Medulla oblongata (tissue), 1 donor: Measurements from ENCODE around the gene CORO7.

Source experiments
- DNase-seq: peaks from one replicate; pipeline ENCODE4 v3.0.0-alpha.2; 2015; ENCODE audit errors: extremely low spot score

CORO7 gene

DNA sequence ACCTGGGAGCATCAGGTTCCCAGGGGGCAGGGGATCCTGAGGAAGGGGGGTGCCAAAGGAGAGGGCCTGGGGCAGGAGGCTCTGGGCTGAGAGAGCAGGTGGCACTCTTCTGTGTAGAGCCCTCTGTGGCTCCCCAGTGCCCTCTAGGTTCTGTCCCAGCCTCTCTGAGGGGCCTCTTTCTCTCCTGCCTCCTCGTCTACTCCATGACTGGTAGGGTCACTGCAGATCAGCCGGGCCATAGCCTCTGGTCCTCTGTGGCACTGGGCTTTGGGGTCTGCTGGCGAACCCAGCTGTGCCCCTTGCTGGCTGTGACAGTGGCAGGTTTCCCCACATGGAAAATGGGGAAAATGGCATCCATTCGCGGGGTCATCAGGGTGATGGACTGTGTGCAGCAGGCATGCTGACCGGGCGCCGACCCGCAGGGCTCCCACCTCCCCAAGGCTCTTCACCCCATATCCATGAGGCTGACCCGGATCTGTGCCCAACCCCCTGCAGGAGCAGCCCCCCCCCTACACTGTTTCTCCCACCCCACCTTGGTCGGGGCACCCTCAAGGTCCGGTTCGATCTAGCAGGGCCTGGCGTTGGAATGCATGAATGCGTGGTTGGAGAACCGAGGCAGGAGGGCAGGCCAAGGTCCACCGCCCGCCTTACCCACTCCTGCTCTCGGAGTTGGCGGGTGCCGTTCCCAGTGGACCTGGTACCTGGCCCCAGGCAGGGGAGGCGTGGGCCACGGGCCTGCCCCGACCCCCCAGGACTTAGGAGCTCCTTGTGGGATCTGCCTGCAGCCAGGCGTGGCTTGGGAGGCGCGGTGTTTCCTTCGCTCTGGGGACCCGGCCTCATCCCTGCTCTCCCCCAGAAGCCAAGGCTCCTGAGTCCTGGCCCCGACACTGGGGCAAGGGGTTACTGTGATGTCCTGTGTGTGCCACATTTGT, 94.0 kb downstream of the CORO7 start:
- DNase-seq = no peak

DNA sequence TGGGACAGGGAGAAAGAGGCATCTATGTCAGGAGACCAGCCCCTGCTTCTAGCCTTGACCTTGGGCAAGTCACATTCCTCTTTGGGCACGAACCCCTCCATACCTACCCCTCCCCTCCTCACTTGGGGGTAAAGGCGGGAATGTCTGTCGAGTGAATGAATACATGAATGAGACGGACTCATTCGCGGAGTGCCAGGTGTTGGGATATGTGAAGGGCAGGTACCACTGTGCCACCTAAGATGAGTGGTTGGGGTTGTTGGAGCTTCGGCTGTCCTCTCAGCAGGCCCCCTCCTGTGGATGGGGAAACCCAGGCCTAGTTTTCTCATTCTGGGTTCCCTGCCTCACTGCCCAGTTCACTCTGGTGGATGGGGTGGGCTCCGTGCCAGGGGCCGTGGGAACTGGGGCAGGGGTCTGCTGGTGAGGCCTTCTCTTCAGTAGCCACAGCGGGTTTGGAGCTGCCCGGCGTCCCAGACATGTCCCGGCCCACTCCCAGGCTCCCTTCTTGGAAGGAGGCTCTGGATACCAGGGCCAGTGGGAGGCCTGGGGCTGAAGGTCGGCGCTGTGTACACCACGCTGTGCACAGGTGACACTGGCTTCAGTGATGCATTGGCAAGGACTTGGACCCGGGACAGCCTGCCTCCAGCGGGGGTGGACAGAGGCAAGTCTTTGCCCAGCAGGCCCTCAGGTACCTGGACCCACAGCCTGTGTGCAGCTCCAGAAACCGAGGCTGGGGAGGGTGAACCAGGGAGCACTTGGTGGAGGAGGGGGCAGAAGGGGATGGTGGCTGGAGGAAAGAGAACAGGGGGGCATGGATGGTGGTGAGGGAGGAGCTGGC, 94.9 kb downstream of the CORO7 start:
- no peak for DNase-seq

DNA sequence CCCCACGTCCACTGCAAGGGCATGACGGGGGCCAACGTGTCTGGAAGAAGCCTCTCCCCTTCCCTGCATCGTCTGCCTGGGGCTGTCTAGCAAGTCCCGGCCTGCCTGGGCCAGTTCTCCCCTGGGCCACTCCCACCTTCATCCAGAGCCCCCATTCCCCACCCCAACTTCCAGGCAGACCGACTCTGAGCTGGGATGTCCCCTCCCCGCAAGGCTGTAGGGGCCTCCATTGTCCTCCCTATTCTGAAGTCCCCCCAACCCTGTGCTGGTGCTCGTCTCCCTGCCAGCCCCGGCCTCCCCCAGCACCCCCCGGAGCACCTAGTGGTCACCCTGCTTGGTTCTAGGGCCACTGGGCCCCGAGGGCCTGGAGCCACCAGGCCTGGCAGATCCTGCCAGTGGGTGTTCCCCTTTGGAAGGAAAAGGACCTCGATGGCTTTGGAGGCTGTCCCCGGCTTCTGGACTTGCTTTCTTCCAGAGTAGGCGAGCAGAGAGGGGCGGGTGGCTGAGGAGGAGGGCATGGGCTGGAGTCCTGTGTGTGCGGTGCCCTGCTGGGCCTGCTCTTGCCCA, 95.7 kb downstream of the CORO7 start:
- DNase-seq = no peak

DNA sequence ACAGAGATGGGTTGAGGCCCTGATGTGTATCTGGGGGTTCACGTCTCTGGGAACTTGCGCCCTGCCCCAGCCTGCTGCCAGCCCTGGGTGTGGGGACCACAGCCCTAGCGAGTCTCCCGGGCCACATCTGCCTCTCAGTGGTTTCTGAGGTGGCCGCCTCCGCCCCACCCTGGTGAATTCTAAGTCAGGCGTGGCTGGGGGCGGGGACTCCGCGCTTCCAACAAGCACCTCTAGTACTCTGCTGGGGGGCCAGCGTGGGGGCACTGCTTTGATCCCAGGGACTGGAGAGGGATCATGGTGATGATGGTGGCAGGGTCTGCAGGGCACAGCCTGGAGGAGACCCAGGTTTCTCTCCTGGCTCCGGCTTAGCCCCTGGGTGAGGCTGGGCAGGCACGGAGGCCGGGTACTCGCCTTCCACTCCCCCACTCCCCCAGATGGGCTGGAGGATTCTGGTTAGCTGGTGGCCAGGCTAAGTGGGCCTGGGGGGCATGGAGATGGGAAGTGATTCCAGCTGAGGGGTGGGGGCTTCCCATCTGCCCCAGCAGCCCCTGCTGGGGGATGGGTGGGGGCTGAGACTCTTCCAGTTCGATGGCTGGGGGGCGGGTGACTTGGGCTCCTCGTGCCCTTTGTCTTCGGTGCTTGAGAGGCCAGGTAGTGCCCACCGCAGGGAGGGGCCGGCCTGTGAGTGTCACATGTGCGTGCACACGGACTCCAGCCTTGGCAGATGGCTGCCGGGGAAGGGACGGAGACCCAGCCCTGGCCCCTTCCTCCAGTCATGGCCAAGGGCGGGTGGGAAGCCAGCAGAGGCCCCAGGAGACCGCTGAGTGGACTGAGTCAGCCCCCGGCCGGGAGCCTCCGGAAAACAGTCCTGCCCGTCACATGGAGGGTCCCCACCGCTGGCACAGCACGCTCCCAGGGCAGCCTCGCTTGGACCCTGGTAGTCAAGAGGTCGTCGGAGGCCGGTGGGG, 96.7 kb downstream of the CORO7 start:
- no peak for DNase-seq

DNA sequence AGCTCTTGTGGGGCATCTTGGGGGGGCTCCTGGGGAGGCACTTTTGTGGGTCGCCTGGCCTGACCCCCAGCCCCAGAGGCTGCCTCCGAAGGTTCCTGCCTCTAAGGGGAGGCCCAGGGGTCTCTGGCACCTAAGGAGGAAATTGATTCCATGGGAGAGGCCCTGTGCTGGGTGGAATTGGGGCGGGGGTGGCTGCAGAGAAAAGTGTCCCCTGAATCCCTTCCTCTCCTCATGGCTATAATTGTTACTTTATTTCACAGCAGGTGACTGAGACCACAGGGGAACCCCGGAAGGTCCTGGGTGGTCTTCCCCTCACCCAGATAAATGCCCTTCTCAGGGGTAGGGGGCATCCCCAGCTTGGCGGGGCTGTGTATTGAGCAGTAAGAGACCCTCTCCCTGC, 97.4 kb downstream of the CORO7 start:
- DNase-seq = no peak

DNA sequence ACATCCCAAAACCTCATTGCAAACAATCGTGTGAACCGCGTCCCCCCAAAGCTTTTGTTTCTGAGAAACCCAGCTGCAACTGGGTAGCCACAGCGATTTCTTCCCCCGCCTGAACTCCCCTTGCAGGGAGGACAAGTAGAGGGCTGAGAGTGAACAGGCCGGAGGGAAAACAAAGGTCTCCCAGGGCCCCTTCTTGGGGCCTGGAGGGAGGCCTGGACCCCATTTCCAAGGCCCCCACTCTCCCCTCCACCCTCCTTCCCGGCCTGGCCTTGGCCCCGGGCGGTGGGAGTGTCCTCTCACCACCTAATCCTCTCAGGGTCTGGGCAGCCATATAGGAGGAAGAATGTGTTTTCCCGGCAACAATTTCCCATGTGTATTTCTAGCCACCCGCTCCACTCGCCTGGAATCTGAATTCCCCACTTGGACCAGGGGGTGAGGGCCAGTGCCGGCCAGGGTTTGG, 97.9 kb downstream of the CORO7 start:
- no peak for DNase-seq

DNA sequence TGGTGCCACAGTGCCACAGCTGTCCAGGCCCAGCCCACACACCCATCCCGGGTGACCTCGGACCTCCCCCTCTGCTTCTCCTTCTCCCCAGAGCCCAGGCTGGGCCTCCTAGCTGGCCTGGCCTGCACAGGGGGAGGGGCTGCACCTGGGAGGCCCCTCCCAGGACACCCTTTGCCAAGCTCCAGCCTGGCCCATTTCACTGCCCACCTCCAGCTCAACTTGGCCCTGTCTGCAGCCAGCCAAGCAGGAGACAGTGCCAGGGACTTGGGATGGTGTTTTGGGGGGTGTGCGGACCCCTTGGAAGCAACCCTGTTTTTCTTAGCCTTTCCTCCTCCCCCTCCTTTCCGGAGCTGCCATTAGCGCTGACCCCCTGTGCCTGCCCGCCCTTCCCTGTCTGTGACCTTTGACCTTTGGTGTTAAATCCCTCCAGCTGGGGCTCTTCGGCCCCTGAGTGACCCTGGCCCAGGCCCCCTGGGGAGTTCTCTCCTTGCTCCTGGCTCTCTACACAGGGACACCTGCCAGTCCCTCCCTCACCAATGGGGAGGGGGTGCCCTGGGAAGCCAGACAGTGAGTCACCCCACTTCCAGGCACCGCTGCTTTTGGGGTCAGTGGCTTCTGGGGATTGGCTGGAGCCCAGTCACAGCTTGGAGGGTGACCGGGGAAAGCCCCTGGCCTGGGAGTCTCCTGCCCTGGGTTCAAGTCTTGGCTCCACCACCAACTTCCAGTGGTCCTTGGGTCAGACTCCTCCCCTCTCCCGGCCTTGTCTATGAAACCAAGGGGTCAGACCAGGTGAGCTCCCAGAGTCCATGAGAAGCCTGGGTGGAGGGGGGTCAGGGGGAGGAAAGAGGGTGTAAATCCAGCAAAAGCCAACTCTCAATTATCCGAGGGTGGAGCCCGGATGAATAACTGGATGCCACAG, 98.6 kb downstream of the CORO7 start:
- DNase-seq = no peak

DNA sequence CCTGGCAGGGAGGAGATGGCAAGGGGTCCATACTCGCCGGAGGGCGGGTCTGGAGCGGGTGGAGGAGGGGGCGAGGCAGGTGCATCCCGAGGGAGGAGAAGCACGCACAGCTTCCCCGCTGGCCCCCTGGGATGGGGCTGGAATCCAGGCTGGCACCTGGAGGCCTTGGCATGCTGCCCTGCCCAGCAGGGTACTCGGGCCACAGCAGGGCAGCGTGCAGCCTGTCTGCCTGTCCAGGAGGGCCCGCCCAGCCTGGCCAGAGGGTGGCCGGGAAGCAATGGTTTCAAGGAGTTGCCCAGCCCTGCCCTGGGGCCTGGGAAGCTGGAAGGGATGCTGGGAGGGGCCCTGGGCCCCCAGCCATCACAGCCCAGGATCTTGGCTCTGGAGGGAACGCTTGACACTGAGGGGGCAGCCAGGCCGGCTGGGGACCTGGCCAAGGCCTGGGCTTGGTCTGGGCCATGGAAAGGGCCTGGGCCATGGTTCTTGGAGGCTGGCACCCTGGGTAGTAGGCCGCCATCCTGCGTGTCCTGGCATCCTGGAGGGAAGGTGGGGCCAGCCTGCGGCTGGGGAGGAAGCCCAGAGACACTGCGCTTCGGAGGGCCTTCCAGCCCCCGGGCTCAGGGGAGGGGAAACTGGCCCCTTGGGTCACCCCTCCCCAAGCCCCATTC, 99.4 kb downstream of the CORO7 start:
- DNase-seq = peak; percentile 83

DNA sequence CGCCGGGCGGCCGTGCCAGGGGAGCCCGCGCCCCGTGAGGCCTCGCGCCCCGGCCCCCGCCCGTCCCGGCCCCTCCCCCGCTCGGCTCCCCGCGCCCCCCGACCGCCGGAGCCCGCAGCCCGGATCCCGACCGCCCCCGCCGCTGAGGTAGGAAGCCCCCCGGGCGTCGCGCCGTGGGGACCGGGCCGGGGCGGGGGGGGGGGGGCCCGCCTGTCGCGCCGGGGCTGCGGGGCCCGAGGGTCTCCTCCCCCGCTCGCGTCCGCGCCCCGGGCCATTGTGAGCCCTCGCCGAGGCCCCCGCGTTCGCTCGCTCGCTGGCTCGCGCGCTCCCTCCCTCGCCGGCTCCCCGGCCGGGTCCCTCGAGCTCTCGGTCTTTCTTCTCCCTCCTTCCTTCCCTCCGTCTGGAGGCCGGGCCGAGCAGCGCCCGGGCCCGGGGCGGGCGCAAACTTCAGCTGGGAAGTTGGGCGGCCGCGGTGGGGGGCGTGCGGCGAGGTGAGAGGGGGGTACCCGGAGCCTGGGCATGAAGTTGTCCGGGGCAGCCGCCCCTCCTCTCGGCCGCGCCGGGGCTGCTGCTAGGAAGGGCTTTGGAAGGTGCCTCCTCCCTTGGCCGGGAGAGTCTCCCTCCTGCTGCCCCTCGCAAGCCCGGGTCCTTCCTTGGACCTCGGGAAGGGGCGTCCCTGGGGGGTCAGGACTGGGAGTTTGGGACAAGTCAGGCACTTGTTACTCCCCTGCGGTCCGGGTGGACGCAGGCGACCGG, 100.1 kb downstream of the CORO7 start:
- no peak for DNase-seq

DNA sequence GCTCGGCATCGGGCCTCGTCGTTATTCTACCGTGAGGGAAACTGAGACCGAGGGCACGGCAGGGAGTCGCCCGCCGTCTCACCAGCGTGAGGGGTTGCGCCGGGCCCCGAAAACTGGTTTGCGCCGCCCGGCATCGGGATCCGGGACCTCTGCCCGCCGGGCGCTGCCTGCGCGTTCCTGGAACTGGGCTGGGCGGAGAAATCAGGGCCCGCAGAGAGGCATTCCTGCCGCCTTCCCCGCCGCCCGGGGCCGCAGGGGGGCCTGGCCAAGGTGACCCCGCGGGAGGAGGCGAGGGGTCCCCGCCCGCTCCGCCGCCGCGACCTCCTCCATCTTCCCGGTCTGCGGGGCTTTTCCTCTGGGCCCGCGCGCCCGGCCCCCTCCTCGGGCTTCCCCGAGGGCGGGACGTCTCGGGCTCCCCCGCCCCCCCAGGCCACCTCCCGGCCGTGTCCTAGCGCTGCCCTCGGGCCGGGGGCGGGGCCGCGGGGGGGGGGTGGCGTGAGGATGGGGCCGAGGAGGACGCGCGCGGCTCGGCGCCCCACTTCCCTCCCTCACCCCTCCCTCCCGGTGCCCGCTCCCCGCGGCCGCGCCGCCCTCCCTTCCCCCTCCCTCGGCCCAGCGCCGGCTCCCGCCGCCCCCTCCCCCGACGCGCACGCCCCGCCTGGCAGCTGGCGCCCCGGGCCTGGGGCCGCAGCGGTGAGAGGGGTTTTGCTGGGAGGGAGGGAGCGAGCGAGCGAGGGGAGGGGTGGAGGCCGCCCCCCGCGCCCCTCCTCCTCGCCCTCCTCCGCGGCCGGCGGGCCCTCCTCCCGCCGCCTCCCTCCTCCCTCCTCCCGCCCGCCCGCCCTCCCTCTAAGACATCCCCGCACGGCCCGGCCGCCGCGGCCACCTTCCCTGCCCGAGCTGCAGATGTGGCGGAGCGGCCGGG, 100.9 kb downstream of the CORO7 start, which contains the start of gene GLIS2:
GLIS2 (plus strand) TSS at position 882 of the 922 bp plus-strand sequence. CDS start 16,214 bp downstream, outside the sequence.
- no peak for DNase-seq

DNA sequence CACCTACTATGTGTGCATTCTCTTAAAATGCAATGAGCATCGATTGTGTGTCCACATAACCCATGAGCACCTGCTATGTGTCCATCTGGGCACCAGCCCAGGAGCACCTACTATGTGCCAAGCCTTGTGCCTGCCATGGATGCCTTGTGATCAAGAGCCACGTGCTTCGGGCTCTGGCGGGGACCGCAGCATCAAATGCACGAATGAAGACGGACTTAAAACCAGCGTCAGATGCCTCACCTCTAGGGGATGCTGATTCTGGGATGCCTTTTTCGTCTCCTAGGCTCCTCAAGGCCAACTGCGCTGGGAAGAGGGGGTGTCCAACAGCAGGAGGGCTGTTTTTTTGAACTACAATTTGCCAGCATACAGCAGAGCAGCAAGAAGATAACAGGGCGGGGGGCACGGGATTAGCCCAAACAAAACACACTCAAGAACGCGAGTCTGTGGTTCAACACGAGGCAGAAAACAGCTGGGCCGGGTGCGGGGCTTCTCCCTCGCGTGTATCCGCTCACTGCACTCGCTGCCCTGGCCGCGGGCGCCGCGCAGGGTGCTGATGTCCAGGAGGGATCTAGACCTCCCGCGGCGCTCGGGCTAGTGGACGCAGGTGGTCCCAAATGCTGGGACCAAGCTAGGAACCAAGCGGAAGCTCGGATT, 101.7 kb downstream of the CORO7 start:
- no peak for DNase-seq

DNA sequence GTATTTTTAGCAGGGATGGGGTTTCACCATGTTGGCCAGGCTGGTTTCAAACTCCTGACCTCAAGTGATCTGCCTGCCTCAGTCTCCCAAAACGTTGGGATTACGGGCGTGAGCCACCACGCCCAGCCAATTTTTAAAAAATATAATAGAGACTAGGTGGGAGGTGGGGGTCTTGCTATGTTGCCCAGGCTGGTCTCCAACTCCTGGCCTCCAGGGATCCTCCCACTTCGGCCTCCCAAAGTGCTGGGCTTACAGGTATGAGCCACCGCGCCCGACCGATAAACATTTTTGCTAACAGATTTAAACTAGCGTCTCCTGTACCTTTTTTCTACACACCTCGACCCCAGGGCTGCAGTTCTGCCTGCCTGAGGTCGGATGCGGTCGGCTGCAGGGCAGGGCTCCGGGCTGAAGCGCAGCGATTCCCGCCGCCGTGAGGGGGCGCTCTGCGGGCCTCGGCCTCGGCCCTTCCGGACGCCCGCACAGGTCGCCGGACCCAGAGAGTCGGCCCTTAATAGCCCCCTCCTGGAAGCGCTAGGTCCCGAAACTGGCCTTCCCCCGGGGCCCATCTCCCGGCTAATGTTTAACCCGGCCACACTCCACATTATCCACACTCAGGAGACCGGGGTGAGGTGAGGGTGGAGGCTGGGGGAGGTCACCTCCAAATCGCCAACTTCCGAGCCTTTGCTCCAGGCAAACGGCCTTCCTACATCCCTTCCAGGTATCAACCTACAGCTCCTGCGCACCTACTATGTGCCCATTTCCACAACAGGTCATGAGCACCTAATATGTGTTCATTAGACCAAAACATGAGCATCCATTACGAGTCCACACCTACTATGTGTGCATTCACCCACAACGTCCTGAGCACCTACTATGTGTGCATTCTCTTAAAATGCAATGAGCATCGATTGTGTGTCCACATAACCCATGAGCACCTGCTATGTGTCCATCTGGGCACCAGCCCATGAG, 102.5 kb downstream of the CORO7 start:
- no peak for DNase-seq

DNA sequence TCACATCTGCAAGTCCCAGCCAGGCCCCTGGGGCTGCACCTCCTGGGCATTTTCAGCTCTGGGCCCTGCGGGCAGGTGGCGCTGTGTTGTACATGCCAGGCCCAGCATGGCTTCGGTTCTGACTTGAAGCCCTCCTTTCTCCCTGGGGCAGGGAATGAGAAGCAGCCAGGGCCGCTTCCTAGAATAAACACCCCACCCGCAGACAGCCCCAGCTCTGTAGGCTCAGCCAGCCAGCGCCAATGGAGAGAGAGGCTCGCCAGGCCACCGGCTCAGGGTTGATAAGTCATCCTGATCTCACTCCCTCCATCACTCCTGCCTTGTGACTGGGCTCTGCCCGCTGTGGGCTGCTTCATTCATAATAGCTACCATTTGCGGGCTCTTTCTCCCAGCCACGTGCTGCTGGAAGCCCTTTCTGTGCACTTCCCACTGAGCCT, 106.5 kb downstream of the CORO7 start:
- no peak for DNase-seq

DNA sequence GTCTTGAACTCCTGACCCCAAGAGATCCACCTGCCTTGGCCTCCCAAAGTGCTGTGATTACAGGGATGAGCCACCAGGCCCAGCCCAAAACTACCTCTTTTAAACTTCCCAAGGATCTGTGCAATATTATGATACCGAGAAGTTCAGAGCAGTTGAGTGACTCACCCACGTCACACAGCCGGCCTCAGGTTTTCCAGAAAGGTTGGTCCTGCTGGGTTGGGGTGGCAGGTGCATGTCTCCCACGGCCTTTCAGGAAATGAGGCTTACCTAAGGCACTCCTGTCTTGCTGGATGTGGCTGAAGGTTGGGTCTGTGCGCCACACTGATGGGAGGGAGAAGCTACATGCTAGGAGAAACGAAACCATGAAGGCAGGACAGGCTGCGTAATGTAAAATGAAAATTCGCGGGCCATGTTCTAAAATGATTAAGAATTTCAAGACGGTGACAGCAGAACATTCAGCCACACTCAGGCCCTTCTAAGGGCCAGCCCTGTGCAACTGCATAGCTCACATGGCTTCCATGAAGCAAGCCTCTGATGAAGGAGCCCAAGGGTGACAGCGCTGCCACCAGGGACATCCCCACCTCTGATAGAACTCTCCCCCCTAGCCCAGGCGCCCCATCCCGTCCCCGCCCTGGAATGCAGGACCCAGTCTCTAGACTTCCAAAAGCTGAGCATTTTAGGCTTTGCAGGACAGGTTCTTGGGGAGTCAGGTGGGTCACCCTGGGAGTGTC, 107.1 kb downstream of the CORO7 start:
- DNase-seq = no peak
